MCF 10A (cell line): ENCODE data around the gene CACNA2D4. TPM values are rescaled to one million over a fixed set of nuclear protein-coding genes. Genes with fewer than 3 reads are reported as not detected.
A peak's percentile ranks its signal among the peaks of the same experiment; 100 is the strongest.

Source experiments
- BruUV-seq: library from RNA; stranded (reverse); fragments of 400-500 nt; replicated peaks from 2 replicates; lab custom pipeline; 2021; lab: Mats Ljungman, UMichigan
- CTCF ChIA-PET: fragments of 300-600 bp; sonication (Branson Sonifier 250); formaldehyde crosslinking; extraction: SDS; loops from one replicate; lab custom pipeline; 2021; ENCODE audit warnings: antibody characterized with exemption, inconsistent platforms; lab: Yijun Ruan, JAX
- POLR2A ChIA-PET: fragments of 300-600, 350-650 bp; sonication (Branson Sonifier 250); formaldehyde crosslinking; extraction: SDS; loops from one replicate; lab custom pipeline; 2020; ENCODE audit warnings: antibody characterized with exemption, inconsistent platforms; lab: Yijun Ruan, JAX
- DNase-seq: peaks from one replicate; pipeline ENCODE4 v3.0.0-alpha.2; 2018; ENCODE audit not compliant: unreplicated experiment
- H3K27ac Mint-ChIP-seq: one replicate; pipeline ENCODE4 v1.8.0; 2022; ENCODE audit warnings: mild to moderate bottlenecking, low read depth, mixed read lengths; ENCODE audit not compliant: unreplicated experiment
- H3K27me3 Mint-ChIP-seq: one replicate; pipeline ENCODE4 v1.8.0; 2022; ENCODE audit warnings: mixed read lengths; ENCODE audit not compliant: insufficient read depth, unreplicated experiment
- H3K36me3 Mint-ChIP-seq: one replicate; pipeline ENCODE4 v1.8.0; 2022; ENCODE audit warnings: mild to moderate bottlenecking, moderate library complexity, mixed read lengths; ENCODE audit not compliant: insufficient read depth, unreplicated experiment
- H3K4me1 Mint-ChIP-seq: one replicate; pipeline ENCODE4 v1.8.0; 2022; ENCODE audit warnings: mixed read lengths; ENCODE audit not compliant: insufficient read depth, unreplicated experiment
- H3K4me3 Mint-ChIP-seq: one replicate; pipeline ENCODE4 v1.8.0; 2022; ENCODE audit warnings: mild to moderate bottlenecking, moderate library complexity, mixed read lengths; ENCODE audit not compliant: unreplicated experiment
- H3K9me3 Mint-ChIP-seq: one replicate; pipeline ENCODE4 v1.8.0; 2022; ENCODE audit warnings: mixed read lengths; ENCODE audit not compliant: unreplicated experiment
- intact Hi-C: fragments of 100-400 bp; cut with micrococcal nuclease; formaldehyde crosslinking; loops from 2 replicates; pipeline ENCODE4 v1.14.1; 2022
- total RNA-seq: library from RNA; stranded (reverse); gene quantifications from 2 replicates; pipeline ENCODE4 v1.2.3, GENCODE V29; 2022
- TF ChIP-seq, protein P1 (sequence below): fragments of 200-600 bp; IDR thresholded peaks from one replicate; pipeline ENCODE4 v1.8.0; 2022; ENCODE audit warnings: antibody characterized with exemption, mild to moderate bottlenecking; ENCODE audit not compliant: unreplicated experiment

The CACNA2D4 gene
- total RNA-seq, 1 experiment from 2014 or later: not detected

DNA sequence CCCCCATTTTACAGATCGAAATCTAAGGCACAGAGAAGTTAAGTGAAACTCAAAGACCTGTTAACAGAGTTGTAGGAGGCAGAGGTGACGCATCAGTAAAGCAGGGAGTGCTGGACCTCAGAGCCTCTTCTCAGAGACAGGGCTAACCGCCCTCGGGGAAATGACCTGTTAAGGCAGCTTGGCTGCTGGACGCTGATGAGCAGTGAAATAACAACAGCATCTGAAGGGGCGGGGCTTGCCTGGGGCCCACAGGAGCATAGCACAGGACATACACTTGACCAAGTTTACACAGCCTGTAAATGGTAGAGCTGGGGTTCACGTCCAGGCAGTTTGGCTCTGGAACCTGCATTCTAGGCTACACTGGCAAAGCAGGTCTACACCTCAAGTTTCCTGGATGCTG, 58.8 kb downstream of the CACNA2D4 start:
- Mint-ChIP-seq H3K27ac (no peak overlapping the region), H3K4me3 (no peak overlapping the region), H3K36me3 (no peaks in the 10 kb centered on the region), H3K9me3 (no peaks in the 10 kb centered on the region), H3K27me3 (peaks cover 14% of the 10 kb centered on the region), H3K4me1 (peaks cover 5% of the 10 kb centered on the region)
- intact Hi-C loops: no loop called here
- ChIA-PET CTCF (no interaction called here), POLR2A (no interaction called here)
- peak; percentile 71 for DNase-seq
- TF ChIP-seq, protein P1, sequence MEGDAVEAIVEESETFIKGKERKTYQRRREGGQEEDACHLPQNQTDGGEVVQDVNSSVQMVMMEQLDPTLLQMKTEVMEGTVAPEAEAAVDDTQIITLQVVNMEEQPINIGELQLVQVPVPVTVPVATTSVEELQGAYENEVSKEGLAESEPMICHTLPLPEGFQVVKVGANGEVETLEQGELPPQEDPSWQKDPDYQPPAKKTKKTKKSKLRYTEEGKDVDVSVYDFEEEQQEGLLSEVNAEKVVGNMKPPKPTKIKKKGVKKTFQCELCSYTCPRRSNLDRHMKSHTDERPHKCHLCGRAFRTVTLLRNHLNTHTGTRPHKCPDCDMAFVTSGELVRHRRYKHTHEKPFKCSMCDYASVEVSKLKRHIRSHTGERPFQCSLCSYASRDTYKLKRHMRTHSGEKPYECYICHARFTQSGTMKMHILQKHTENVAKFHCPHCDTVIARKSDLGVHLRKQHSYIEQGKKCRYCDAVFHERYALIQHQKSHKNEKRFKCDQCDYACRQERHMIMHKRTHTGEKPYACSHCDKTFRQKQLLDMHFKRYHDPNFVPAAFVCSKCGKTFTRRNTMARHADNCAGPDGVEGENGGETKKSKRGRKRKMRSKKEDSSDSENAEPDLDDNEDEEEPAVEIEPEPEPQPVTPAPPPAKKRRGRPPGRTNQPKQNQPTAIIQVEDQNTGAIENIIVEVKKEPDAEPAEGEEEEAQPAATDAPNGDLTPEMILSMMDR: no peak
- BruUV-seq: no TSS peak

DNA sequence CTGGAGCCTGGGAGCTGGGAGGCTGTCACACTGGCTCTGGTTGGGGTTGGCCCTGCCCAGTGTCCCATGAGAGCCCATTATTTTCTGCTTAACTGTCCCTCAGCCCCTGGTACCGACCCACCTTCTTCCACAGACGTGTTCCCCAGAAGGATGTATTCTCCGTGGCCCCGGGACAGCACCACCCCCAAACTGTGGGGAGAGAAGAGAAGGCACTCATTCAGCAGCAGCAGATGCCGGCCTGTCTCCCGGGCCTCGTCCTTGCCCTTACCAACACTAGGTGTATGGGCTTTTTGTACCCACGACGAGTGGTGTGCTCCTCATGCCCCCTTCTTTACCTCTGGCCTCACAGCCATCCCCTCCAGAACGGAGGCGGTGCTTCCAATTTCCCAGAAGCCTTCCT, 60.0 kb downstream of the CACNA2D4 start:
- CTCF ChIA-PET: interaction anchor here (2.5 kb wide), 1 partner anchor 81 kb away, joined by 10 read pairs; no protein-coding TSS in a partner anchor
- DNase-seq: no peak
- Mint-ChIP-seq H3K4me1 (peaks cover 5% of the 10 kb centered on the region), H3K27ac (no peak overlapping the region), H3K4me3 (no peak overlapping the region), H3K36me3 (no peaks in the 10 kb centered on the region), H3K27me3 (peaks cover 14% of the 10 kb centered on the region), H3K9me3 (no peaks in the 10 kb centered on the region)
- intact Hi-C loops: no loop called here
- POLR2A ChIA-PET: no interaction called here
- TF ChIP-seq, protein P1: no peak
- BruUV-seq: no TSS peak

DNA sequence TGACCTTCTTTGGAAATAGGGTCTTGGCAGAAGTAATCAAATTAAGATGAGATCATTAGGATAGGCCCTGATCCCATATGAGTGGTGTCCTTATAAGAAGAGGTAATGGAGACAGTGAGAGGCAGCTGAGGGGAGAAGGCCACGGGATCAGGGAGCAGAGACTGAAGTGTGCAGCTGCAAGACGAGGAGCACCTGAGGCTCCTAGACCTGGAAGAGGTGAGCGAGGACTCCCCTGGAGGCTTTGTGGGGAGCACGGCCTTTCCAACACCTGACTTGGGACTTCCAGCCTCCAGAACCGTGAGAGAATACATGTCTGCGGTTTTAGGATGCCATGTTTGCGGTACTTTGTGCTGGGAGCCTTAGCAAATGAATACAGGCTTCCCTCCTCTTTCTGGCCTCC, 60.6 kb downstream of the CACNA2D4 start:
- CTCF ChIA-PET: interaction anchor here (2.5 kb wide), 1 partner anchor 82 kb away, joined by 10 read pairs; no protein-coding TSS in a partner anchor
- Mint-ChIP-seq H3K4me1 (peaks cover 5% of the 10 kb centered on the region), H3K4me3 (no peak overlapping the region), H3K9me3 (no peaks in the 10 kb centered on the region), H3K36me3 (no peaks in the 10 kb centered on the region), H3K27me3 (peaks cover 14% of the 10 kb centered on the region), H3K27ac (no peak overlapping the region)
- TF ChIP-seq, protein P1: no peak
- intact Hi-C loops: no loop called here
- POLR2A ChIA-PET: no interaction called here
- BruUV-seq: no TSS peak
- DNase-seq: no peak

DNA sequence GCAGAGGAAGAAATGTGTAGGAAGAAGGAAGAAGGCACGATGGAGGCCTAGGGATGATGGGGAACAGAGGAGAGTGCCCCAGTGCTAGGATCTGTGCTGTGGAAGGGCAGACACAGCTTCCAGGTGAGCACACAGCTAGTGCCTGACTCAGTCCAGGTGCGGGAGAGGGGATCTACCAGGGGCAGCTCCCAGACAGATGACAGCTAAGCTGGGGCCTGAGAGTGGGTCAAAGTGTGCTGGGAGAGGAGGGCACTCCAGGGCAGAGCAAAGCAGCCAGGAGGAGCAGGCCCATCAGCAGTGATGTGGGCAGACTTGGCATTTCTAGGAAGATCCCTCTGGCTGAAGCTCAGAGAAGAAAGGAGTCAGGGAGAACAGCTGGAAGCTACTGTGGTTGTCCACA, 61.4 kb downstream of the CACNA2D4 start:
- intact Hi-C loops: no loop called here
- TF ChIP-seq, protein P1: no peak
- no peaks in the 10 kb centered on the region for H3K36me3 Mint-ChIP-seq
- no peak for DNase-seq
- H3K9me3 Mint-ChIP-seq: no peaks in the 10 kb centered on the region
- BruUV-seq: no TSS peak
- POLR2A ChIA-PET: no interaction called here
- CTCF ChIA-PET: interaction anchor here (2.5 kb wide), 1 partner anchor 83 kb away, joined by 10 read pairs; no protein-coding TSS in a partner anchor
- no peak overlapping the region for H3K27ac Mint-ChIP-seq
- H3K4me3 Mint-ChIP-seq: no peak overlapping the region
- peaks cover 5% of the 10 kb centered on the region for H3K4me1 Mint-ChIP-seq
- peaks cover 10% of the 10 kb centered on the region for H3K27me3 Mint-ChIP-seq
